ENCODE data around the gene HEPHL1. TPM values are rescaled to one million over a fixed set of nuclear protein-coding genes. Genes with fewer than 3 reads are reported as not detected.
"Not testable (repeated sequence)": the region's sequence is repeated elsewhere in the genome, so short reads cannot be mapped to it uniquely, and the experiment has no call there.

The HEPHL1 gene
- total RNA-seq, 1 donor from 2014 or later, result not detected

GRCh38 chr11:94112206-94112953 lies 91.2 kb downstream of the HEPHL1 start:
- no peak for DNase-seq (ENCODE audit: extremely low spot score, unreplicated experiment)
- H3K27me3 Mint-ChIP-seq (ENCODE audit: unreplicated experiment), result peaks cover 21% of the 10 kb centered on the region
- H3K27ac Mint-ChIP-seq (ENCODE audit: unreplicated experiment), result no peak overlapping the region
- TF ChIP-seq CTCF (IDR thresholded peaks at IDR 0.05), result no peak
- H3K36me3 Mint-ChIP-seq (ENCODE audit: unreplicated experiment), result no peaks in the 10 kb centered on the region
- no peaks in the 10 kb centered on the region for H3K9me3 Mint-ChIP-seq (ENCODE audit: unreplicated experiment)
- H3K4me3 Mint-ChIP-seq (ENCODE audit: unreplicated experiment), result no peak overlapping the region
- H3K4me1 Mint-ChIP-seq (ENCODE audit: unreplicated experiment), result no peaks in the 10 kb centered on the region

GRCh38 chr11:94117197-94117574 lies 96.0 kb downstream of the HEPHL1 start:
- no peaks in the 10 kb centered on the region for H3K4me1 Mint-ChIP-seq (ENCODE audit: unreplicated experiment)
- H3K27ac Mint-ChIP-seq (ENCODE audit: unreplicated experiment), result no peak overlapping the region
- H3K4me3 Mint-ChIP-seq (ENCODE audit: unreplicated experiment), result no peak overlapping the region
- TF ChIP-seq CTCF (IDR thresholded peaks at IDR 0.05), result no peak
- H3K36me3 Mint-ChIP-seq (ENCODE audit: unreplicated experiment), result no peaks in the 10 kb centered on the region
- peaks cover 4% of the 10 kb centered on the region for H3K27me3 Mint-ChIP-seq (ENCODE audit: unreplicated experiment)
- DNase-seq (ENCODE audit: extremely low spot score, unreplicated experiment), result no peak
- H3K9me3 Mint-ChIP-seq (ENCODE audit: unreplicated experiment), result no peaks in the 10 kb centered on the region

GRCh38 chr11:94117871-94118270 lies 96.7 kb downstream of the HEPHL1 start:
- no peaks in the 10 kb centered on the region for H3K9me3 Mint-ChIP-seq (ENCODE audit: unreplicated experiment)
- no peaks in the 10 kb centered on the region for H3K4me1 Mint-ChIP-seq (ENCODE audit: unreplicated experiment)
- H3K4me3 Mint-ChIP-seq (ENCODE audit: unreplicated experiment), result no peak overlapping the region
- H3K27ac Mint-ChIP-seq (ENCODE audit: unreplicated experiment), result no peak overlapping the region
- H3K27me3 Mint-ChIP-seq (ENCODE audit: unreplicated experiment), result no peaks in the 10 kb centered on the region
- no peak for TF ChIP-seq CTCF (IDR thresholded peaks at IDR 0.05)
- DNase-seq (ENCODE audit: extremely low spot score, unreplicated experiment), result no peak
- H3K36me3 Mint-ChIP-seq (ENCODE audit: unreplicated experiment), result no peaks in the 10 kb centered on the region

- H3K27ac Mint-ChIP-seq (ENCODE audit: unreplicated experiment); H3K9me3 Mint-ChIP-seq (ENCODE audit: unreplicated experiment); H3K36me3 Mint-ChIP-seq (ENCODE audit: unreplicated experiment); DNase-seq (ENCODE audit: extremely low spot score, unreplicated experiment); H3K27me3 Mint-ChIP-seq (ENCODE audit: unreplicated experiment); H3K4me1 Mint-ChIP-seq (ENCODE audit: unreplicated experiment); H3K4me3 Mint-ChIP-seq (ENCODE audit: unreplicated experiment): not testable (repeated sequence)
These were observed 98.5 kb downstream of the HEPHL1 start for GRCh38 chr11:94119676-94120075.

GRCh38 chr11:94120516-94120915 lies 99.4 kb downstream of the HEPHL1 start:
- H3K9me3 Mint-ChIP-seq (ENCODE audit: unreplicated experiment); DNase-seq (ENCODE audit: extremely low spot score, unreplicated experiment); H3K27me3 Mint-ChIP-seq (ENCODE audit: unreplicated experiment); H3K36me3 Mint-ChIP-seq (ENCODE audit: unreplicated experiment); H3K4me1 Mint-ChIP-seq (ENCODE audit: unreplicated experiment); H3K4me3 Mint-ChIP-seq (ENCODE audit: unreplicated experiment); H3K27ac Mint-ChIP-seq (ENCODE audit: unreplicated experiment): not testable (repeated sequence)

GRCh38 chr11:94120946-94121345 lies 99.8 kb downstream of the HEPHL1 start:
- Mint-ChIP-seq H3K36me3 (ENCODE audit: unreplicated experiment) (no peaks in the 10 kb centered on the region), H3K4me3 (ENCODE audit: unreplicated experiment) (no peak overlapping the region), H3K9me3 (ENCODE audit: unreplicated experiment) (no peaks in the 10 kb centered on the region), H3K27ac (ENCODE audit: unreplicated experiment) (no peak overlapping the region), H3K27me3 (ENCODE audit: unreplicated experiment) (no peaks in the 10 kb centered on the region), H3K4me1 (ENCODE audit: unreplicated experiment) (no peaks in the 10 kb centered on the region)
- DNase-seq (ENCODE audit: extremely low spot score, unreplicated experiment), result no peak
- no peak for TF ChIP-seq CTCF (IDR thresholded peaks at IDR 0.05)

Data from osteocyte (in vitro differentiated cells).